ENCODE results near the gene SUDS3.

DNA sequence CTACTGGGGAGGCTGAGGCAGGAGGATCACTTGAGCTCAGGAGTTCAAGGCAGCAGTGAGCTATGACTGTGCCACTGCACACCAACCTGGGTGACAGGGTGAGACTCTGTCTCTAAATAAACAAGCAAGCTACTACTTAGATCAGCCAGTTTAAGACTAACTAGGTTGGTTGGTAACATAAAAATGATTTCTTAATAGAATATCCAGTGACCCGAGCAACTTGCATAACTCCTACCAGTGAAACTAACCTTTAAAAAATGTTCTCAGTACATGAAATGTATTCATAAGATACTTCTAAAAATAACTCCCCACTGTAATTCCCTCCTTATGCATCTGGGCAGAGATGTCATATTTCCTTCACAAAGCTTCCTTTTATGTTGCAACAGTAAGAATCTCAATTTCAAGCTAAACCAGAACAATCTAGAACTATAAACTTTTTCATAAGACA is 19.5 kb upstream of the SUDS3 start:
- TF ChIP-seq EP300 (IDR thresholded peaks at IDR 0.05), result no peak
- TF ChIP-seq, protein P1, sequence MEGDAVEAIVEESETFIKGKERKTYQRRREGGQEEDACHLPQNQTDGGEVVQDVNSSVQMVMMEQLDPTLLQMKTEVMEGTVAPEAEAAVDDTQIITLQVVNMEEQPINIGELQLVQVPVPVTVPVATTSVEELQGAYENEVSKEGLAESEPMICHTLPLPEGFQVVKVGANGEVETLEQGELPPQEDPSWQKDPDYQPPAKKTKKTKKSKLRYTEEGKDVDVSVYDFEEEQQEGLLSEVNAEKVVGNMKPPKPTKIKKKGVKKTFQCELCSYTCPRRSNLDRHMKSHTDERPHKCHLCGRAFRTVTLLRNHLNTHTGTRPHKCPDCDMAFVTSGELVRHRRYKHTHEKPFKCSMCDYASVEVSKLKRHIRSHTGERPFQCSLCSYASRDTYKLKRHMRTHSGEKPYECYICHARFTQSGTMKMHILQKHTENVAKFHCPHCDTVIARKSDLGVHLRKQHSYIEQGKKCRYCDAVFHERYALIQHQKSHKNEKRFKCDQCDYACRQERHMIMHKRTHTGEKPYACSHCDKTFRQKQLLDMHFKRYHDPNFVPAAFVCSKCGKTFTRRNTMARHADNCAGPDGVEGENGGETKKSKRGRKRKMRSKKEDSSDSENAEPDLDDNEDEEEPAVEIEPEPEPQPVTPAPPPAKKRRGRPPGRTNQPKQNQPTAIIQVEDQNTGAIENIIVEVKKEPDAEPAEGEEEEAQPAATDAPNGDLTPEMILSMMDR (IDR thresholded peaks at IDR 0.05), result no peak

Measured in suprapubic skin (tissue), 3 donors.